Smooth muscle cell (in vitro differentiated cells): Measurements from ENCODE around the gene RNASE8. TPM values are rescaled to one million over a fixed set of nuclear protein-coding genes. Genes with fewer than 3 reads are reported as not detected.

Experiments used
- DNase-seq: peaks from one replicate; lab custom pipeline; 2025; ENCODE audit not compliant: unreplicated experiment; lab: John Stamatoyannopoulos, UW
- H2AFZ ChIP-seq: fragments of 200-600 bp; sonication (generic); 2 replicates; pipeline ENCODE4 v1.6.0; 2016; ENCODE audit warnings: antibody characterized with exemption, low read depth, mild to moderate bottlenecking
- H3F3A ChIP-seq: fragments of 200-600 bp; sonication (generic); 2 replicates; pipeline ENCODE4 v1.6.0; 2017; ENCODE audit warnings: antibody characterized with exemption, low read depth
- H3K27ac ChIP-seq: fragments of 200-600 bp; sonication (generic); 2 replicates; pipeline ENCODE4 v1.5.1; 2016; ENCODE audit warnings: low read depth, mild to moderate bottlenecking
- H3K27me3 ChIP-seq: fragments of 200-600 bp; sonication (generic); 2 replicates; pipeline ENCODE4 v1.6.1; 2016; ENCODE audit warnings: low read depth, mild to moderate bottlenecking
- H3K36me3 ChIP-seq: fragments of 200-600 bp; sonication (generic); 2 replicates; pipeline ENCODE4 v1.5.1; 2016; ENCODE audit warnings: low read depth
- H3K4me1 ChIP-seq: fragments of 200-600 bp; sonication (generic); 2 replicates; pipeline ENCODE4 v1.5.1; 2016; ENCODE audit warnings: low read depth
- H3K4me2 ChIP-seq: fragments of 200-600 bp; sonication (generic); 2 replicates; pipeline ENCODE4 v1.6.0; 2016; ENCODE audit warnings: mild to moderate bottlenecking
- H3K4me3 ChIP-seq: fragments of 200-600 bp; sonication (generic); 2 replicates; pipeline ENCODE4 v1.5.1; 2016; ENCODE audit warnings: mild to moderate bottlenecking
- H3K79me2 ChIP-seq: fragments of 200-600 bp; sonication (generic); 2 replicates; pipeline ENCODE4 v1.6.0; 2016; ENCODE audit warnings: low read depth, mild to moderate bottlenecking
- H3K9ac ChIP-seq: fragments of 200-600 bp; sonication (generic); 2 replicates; pipeline ENCODE4 v1.6.0; 2016; ENCODE audit warnings: low read depth
- H3K9me3 ChIP-seq: fragments of 200-600 bp; sonication (generic); replicated peaks from 2 replicates; pipeline ENCODE4 v1.5.1; 2016; ENCODE audit warnings: low read depth
- H4K20me1 ChIP-seq: fragments of 200-600 bp; sonication (generic); 2 replicates; pipeline ENCODE4 v1.6.0; 2016; ENCODE audit warnings: low read depth
- CTCF ChIP-seq: fragments of 200-600 bp; sonication (generic); IDR thresholded peaks from 2 replicates; pipeline ENCODE4 v1.5.1; 2017; ENCODE audit warnings: borderline replicate concordance, mild to moderate bottlenecking, antibody characterized with exemption; ENCODE audit not compliant: insufficient read depth, poor library complexity, severe bottlenecking
- WGBS: methylation state at CpG from one replicate; pipeline ENCODE4 v1.1.7; 2016; ENCODE audit warnings: low lambda C conversion rate; 5-methylcytosine and 5-hydroxymethylcytosine counted together
- polyA plus RNA-seq: library from polyadenylated mRNA; unstranded; fragments of >200 nt; fragmentation: Nextera tagmentation; extraction: Ambion mirVana; gene quantifications from 2 replicates; pipeline ENCODE4 v1.2.1, GENCODE V29; 2016
- total RNA-seq: library from RNA; depleted of rRNA; stranded (reverse); fragments of >200 nt; gene quantifications from 2 replicates; pipeline ENCODE4 v1.2.3, GENCODE V29; 2014

Gene RNASE8
- total and polyA plus RNA-seq, 2 experiments from 2014 or later, result not detected

- WGBS, result under 1% methylated on average over 62 of the region's 62 CpGs
- H3K4me2 ChIP-seq, result peak overlapping the region; percentile 95
- no peaks in the 10 kb centered on the region for H3K9me3 ChIP-seq
- no peaks in the 10 kb centered on the region for H4K20me1 ChIP-seq
- no peaks in the 10 kb centered on the region for H3K36me3 ChIP-seq
- no peaks in the 10 kb centered on the region for H3K27me3 ChIP-seq
- peaks cover 39% of the 10 kb centered on the region for H3K4me1 ChIP-seq
- no peak for TF ChIP-seq CTCF
- peak overlapping the region; percentile 99 for H3K9ac ChIP-seq
- H3K79me2 ChIP-seq, result no peaks in the 10 kb centered on the region
- peak; percentile 98 for DNase-seq
- H3F3A ChIP-seq, result peaks cover 18% of the 10 kb centered on the region
- peak overlapping the region; percentile 99 for H3K27ac ChIP-seq
- peak overlapping the region; percentile 70 for H3K4me3 ChIP-seq
- peak overlapping the region; percentile 69 for H2AFZ ChIP-seq
Observed at GRCh38 chr14:21103710-21104447, 46.3 kb downstream of the RNASE8 start.

- DNase-seq, result peak; percentile 64
- Histone ChIP-seq H3K4me3 (peak overlapping the region; percentile 70), H3K9ac (peak overlapping the region; percentile 99), H4K20me1 (no peaks in the 10 kb centered on the region), H3K9me3 (no peaks in the 10 kb centered on the region), H3K4me2 (peak overlapping the region; percentile 95), H3K27me3 (no peaks in the 10 kb centered on the region), H3F3A (peaks cover 11% of the 10 kb centered on the region), H2AFZ (peak overlapping the region; percentile 65), H3K36me3 (no peaks in the 10 kb centered on the region), H3K79me2 (no peaks in the 10 kb centered on the region), H3K4me1 (peaks cover 32% of the 10 kb centered on the region), H3K27ac (peak overlapping the region; percentile 99)
- 13% methylated on average over 8 of the region's 8 CpGs for WGBS
- peak; percentile 87 for TF ChIP-seq CTCF
Observed at GRCh38 chr14:21104448-21105060, 46.9 kb downstream of the RNASE8 start.

- 92% methylated on average over 8 of the region's 8 CpGs for WGBS
- no peak for DNase-seq
- Histone ChIP-seq H3K9me3 (no peaks in the 10 kb centered on the region), H3K27me3 (no peaks in the 10 kb centered on the region), H3K27ac (peak overlapping the region; percentile 99), H3F3A (peaks cover 9% of the 10 kb centered on the region), H4K20me1 (no peaks in the 10 kb centered on the region), H3K79me2 (no peaks in the 10 kb centered on the region), H2AFZ (no peak overlapping the region), H3K36me3 (no peaks in the 10 kb centered on the region), H3K4me3 (no peak overlapping the region), H3K9ac (no peak overlapping the region), H3K4me1 (peaks cover 28% of the 10 kb centered on the region), H3K4me2 (no peak overlapping the region)
- TF ChIP-seq CTCF, result no peak
Observed at GRCh38 chr14:21105095-21105494, 47.5 kb downstream of the RNASE8 start.
